ENCODE measurements around the gene DAPP1. TPM values are rescaled to one million over a fixed set of nuclear protein-coding genes. Genes with fewer than 3 reads are reported as not detected.
A peak's percentile ranks its signal among the peaks of the same experiment; 100 is the strongest.

DAPP1 gene
- total RNA-seq, 1 donor from 2014 or later, result not detected

DNA sequence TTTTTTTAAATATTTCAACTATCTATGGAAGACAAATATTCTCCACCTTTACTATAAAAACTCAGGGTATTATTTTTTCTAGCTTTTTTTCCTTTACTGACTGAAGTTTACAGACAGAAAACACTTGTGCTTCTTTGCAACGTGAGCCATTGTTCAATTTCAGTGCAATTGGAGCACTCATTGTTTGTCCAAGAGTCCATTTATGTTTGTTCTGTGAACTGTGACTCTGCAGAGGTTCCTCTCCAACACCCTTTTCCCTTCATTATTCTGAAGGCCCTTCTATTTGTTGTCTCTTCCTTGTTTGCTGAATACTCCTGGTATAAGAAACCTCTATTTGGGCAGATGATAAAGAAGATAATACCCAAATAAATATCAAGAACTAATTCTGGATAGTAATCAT, 37.4 kb downstream of the DAPP1 start:
- DNase-seq (ENCODE audit: low read depth, low spot score), result no peak

DNA sequence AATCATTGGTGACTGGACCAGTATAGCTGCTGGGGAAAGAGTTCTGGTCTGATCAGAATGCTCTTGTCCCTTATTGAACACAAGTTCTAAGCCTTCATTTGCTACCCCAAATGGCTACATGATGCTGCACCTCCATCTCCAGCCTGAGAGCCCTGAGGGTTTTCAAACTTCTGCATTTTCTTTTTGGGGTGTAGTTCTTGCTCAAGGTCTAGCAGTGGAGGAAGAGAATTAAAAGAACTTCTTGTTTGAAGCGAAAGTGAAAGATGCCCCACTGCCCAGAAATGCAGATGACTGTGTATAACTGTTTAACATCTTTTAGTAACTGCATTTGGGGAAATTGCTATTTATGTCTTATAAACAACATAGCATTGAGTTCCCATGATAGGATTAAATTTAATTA, 39.1 kb downstream of the DAPP1 start:
- no peak for DNase-seq (ENCODE audit: low read depth, low spot score)

DNA sequence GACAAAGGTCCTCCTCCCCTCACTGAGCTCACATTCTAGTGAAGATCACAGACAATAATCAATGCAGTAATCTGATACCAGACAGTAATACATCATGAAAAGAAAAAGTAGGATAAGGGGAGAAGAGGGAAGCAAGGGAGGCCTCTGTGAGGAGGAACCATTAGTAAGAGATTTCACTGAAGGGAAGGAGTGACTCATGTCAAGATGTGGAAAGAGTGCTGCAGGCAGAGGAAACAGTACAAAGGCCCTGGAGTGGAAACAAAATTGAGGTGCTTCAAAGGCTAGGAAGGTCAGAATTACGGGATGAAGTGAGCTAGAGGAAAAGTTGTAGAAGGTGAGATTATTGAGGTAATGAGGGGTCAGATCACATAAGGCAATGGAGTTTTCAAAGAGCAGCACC, 39.5 kb downstream of the DAPP1 start:
- no peak for DNase-seq (ENCODE audit: low read depth, low spot score)

DNA sequence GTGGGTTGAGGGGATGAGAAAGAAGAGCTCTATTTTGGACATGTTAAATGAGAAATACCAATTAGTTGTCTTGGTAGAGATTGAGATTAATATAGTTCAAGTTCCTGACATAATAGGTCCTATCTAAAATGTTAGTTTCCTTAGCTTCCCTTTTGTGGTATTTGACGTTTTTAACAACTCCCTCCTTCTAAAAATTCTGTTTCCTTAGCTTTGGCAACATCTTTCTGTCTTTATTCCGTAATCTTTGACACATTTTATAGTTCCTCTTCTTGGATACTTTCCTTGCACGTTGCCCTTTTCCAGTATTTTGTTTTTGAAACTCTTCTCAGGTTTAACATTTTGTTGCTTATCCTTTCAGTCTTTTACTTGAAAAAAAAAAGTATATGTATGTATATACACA, 40.7 kb downstream of the DAPP1 start:
- no peak for DNase-seq (ENCODE audit: low read depth, low spot score)

DNA sequence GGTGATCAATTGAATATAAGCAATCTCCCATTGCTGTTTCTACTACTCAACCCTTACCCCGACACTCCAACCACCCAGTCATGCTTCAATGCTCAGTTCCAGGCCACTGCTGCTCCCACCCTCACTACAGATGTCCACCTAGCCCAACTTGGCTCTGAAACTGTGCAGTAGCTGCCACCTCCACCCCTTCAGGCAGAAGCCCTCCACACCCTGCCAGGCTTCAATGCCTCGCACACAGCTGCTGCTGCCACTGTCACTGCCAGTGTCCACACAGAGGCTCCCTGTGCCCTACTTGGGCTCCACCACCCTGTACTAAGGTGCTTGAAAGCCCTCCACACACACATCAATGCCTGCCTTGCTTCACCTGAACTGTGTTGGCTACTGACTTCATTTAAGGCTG, 43.0 kb downstream of the DAPP1 start:
- no peak for DNase-seq (ENCODE audit: low read depth, low spot score)

DNA sequence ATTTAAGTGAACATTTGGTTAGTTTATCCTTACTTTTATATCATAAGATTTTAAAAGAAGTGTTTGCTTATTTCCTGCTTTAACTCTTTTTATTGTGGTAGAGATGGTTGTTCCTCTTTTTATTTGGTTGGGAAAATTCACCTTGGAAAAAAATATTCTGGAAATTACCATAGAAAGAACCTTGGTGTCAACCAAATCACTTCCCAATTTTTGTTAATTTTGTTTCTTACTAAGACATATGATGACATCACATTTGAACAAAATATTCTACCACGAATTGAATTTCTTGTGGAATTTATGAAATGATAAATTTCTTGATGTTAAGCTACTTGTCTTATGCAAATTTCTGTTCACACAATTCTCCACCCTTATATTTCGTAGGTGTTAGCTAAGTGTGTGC, 43.9 kb downstream of the DAPP1 start:
- no peak for DNase-seq (ENCODE audit: low read depth, low spot score)

DNA sequence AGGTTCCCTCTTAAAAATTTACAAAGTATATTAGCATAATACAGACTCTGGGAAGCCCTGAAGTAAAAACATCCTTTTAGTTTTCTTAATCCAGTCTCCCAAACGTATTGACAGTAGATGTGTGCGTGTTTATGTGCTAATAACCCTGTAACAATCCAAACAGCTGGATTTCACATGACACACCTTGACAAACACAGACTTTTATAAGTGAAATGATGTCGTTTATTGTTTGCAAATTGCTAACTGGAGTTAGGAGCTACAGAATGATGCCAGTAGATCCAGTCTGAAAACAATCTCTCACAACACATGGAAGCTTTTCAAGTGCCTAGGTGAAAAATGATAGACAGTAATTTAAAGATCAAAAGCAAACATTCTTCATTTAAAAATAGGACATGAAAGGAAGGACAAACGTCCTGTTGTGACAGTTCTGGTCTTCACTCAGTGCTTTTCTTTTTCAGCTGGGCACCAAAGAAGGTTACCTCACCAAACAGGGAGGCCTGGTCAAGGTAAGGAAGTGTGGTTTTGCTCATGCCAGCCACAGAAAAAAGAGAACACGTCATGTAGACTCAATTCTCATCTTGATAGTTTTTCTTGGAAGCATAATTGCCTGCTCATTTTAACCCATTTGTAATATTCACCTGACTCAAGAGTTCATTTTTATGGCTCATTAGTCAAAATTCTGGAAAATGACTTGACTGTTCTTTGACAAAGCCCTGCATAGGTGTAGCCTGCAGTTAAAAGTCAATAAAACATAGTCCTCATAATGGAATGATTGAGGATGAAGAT, 44.7 kb downstream of the DAPP1 start:
- DNase-seq (ENCODE audit: low read depth, low spot score), result no peak

DNA sequence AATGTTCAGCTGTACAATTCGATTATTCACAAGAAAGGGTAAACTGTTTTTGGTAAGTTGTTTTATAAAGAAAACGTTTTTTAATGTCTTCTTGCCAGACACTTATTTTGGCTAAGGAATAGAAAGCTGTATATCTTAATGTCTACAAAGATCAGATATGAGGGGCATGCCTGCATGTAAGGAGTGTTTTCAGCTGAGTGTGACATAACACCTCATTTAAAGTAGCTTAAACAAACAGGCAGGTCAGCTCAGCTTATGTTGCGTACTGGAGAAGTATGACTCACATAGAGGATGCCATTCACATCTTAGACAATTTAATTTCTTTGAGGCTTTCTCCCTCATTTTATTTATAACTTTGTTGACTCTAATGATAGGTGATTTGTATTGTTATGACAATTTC, 47.2 kb downstream of the DAPP1 start:
- DNase-seq (ENCODE audit: low read depth, low spot score), result no peak

DNA sequence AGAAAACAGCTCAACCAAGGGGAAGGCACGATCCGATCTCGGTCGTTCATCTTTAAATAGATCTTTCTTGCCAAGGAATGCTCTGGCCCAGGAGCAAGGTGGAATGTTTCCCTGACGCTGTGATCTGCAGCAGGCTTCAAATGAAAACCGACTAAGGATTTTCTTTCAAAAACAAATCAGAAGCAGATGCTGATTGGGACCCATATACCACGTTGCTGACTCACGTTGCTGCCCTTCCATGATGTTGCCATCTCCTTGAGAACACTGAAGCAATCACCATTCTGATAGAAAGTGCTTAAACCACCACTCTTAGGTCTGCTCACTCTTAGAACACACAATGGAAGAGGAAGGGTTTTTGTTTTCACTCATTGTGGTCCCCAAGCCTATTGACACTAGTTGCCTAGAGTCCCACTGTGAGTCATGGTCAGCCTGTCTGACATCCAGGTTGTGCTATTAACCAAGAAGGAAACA, 51.5 kb downstream of the DAPP1 start:
- DNase-seq (ENCODE audit: low read depth, low spot score), result no peak

DNA sequence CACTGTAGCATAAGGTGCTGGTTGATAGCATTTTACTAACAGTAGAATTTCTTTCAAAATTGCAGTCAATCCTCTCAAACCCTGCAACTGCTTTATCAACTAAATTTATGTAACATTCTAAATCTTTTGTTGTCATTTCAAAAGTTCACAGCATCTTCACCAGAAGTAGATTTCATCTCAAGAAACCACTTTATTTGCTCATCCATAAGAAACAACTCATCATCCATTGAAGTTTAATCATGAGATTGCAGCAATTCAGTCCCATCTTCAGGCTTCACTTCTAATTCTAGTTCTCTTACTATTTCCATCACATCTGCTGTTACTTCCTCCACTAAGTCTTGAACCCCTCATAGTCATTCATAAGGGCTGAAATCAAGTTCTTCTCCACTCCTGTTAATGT, 55.9 kb downstream of the DAPP1 start:
- DNase-seq (ENCODE audit: low read depth, low spot score), result no peak

DNA sequence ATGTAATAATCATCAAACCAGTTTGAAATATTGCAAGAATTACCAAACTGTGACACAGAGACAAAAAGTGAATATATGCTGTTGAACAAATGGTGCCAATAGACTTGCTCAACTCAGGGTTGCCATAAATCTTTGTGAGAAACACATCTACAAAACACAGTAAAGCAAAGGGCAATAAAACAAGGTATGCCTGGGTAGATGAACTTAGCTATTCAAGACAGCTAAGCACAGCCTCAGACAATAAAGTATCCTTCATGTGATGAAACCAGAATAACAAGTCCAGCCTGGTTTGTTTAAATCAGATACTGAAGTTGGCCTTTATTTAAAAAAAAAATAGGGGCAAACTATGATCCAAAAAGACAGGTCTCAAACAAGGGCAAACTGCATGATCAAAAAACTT, 58.4 kb downstream of the DAPP1 start:
- no peak for DNase-seq (ENCODE audit: low read depth, low spot score)

DNA sequence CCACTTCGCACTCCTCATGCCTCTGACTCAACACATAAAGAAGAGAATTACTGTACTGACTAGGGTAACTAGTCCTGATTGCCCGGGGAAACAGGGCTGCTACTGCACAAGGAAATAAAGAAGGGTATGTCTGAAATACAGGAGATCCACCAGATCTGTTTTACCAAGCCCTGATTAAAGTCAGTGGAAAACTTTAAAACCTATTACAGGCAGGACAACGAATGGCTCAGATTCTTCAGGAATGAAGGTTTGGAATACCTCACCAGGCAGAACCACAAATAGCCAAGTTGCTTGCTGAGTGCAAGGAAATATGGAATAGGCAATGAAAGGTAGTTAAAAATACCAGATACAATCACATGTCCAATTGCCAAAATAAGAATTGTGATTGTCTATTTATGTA, 60.3 kb downstream of the DAPP1 start:
- no peak for DNase-seq (ENCODE audit: low read depth, low spot score)

DNA sequence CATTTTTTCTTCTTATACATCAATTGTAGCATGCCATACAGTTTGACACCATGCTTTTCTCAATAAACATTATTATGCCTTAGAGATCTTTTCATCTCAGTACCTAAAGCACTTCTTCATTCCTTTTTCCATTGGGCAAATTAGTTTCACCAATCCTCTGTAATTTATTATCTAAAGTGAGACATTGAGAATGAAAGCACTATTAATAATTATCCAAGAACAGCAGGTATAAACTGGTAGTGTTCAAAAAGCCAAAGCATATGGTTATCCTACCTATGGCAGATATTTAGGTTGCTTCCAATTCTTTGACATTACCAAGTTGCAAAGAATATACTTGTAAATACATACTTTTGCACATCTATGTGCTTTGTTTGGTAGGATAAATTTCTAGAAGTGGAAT, 62.0 kb downstream of the DAPP1 start:
- DNase-seq (ENCODE audit: low read depth, low spot score), result no peak

DNA sequence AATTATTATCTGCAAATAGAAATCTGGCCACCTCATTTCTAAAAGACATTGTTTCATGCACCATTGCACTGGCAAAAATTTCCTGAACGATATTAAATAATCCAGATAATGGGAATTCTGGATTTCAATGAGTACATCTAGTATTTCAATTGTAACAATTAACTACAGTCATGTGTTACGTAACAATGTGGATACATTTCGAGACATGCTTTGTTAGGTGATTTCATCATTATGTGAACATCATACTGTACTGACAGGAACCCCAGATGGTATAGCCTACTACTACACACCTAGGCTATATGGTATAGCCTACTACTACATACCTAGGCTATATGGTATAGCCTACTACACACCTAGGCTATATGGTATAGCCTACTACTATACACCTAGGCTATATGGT, 62.8 kb downstream of the DAPP1 start:
- no peak for DNase-seq (ENCODE audit: low read depth, low spot score)

DNA sequence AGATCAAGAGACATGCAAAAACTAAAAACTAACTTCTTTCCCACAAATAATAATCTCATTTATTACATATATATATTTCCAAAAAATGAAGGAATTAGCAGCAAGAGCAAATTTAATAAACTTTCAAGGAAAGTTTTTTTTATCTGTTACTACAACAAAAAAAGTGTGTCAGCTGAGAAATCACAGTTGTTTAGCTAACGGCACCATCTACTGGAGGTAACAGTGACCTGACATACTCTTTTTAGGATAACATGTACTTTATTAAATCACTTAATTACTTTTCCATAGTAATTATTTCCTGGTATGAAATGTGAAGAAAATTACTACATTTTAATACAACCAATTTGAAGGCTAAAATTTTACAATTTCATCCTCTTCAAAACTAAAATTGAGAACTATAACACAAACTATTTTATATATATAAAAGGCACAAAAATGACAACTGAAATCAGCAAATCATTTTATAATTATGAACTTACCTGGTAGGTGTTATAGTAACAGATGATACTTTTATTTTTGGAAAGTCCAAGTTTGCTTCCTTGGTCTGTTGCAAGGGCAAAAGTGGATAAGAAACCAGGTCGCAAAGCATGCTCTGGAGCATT, 68.5 kb downstream of the DAPP1 start:
- no peak for DNase-seq (ENCODE audit: low read depth, low spot score)

DNA sequence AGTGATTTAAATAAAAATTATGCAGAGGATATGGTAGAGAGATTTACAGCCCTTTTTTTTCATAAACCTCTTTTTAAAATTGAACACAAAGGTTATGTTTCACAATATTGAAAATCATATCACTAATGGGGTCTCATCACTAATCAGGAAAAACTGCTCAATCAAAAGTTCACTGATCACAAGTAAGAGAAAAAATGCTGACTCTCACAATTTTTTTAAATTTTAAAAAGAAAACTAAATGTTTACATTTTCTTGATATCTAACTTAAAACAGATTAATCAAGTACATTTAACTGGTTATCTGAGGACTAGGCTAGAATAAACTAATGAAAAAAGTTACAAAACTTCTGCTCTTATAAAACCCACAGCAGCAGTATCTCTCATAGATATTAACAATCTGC, 69.1 kb downstream of the DAPP1 start:
- no peak for DNase-seq (ENCODE audit: low read depth, low spot score)

DNA sequence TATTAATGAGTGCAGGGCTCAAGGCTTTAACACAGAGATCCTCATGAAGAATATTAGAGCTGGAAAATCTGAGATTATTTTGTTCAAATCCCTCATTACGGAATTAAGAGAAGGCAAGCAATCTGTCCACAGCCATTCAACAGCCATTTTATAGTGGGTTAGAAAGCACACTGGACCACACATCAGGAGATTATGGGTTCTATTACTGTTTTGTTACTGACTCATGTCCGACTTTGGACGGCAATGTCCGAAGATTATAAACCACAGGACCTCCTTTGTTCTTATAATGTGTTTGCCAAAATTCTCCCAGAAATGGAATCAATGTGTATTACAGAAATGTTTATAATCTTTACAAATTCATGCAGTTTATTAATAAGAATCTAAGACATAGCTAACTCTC, 69.5 kb downstream of the DAPP1 start:
- no peak for DNase-seq (ENCODE audit: low read depth, low spot score)

DNA sequence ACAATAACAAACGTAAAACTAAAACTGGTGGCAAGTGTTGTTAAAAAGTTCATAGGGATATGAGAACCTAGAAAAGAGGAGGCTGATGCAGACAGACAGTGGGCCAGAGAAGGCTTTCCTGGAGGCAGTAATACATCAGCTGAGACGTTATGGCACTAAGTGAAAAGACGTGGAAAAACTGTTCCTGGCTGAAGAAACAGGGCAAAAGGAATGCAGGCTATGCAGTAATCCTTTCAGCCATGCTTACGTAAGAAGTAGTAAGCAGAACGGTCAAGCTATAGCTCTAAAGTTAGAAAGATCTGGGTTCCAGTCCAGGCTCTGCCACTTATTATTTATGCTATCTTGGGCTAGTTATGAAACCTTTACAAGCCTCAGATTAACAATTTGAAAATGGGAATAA, 71.2 kb downstream of the DAPP1 start:
- no peak for DNase-seq (ENCODE audit: low read depth, low spot score)

DNA sequence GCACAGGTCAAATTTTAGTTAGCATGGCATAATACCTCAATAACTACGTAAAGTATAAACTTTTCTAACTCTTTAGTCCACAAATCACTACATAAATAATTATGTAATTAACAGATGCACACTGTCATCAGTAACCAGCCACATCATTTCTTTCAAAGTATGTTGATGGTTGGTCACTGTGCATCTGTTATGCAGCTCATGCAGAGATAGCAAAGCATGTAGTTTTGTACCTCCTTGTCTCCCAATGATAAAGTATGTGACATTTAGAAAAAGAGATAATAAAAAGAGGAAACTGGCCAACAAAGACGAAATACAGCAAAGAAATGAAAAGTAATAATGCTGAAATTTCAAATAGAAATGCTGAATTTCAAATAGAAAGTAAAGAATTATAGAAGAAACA, 74.7 kb downstream of the DAPP1 start:
- no peak for DNase-seq (ENCODE audit: low read depth, low spot score)

DNA sequence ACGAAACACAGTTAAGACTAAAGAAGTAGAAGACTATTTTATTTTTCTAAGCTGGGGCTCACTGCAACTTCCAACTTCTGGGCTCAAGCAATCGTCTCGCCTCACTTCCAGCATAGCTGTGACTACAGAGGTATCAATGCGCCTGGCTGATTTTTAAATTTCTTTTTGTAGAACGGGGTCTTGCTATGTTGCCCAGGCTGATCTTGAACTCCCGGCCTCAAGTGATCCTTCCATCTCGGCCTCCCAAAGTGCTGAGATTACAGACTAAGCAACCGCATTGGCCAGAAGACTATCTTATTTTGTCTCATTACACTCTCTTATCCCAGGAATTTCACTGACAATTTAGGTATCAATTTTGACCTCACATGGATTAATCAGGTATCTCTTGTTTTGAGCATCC, 76.4 kb downstream of the DAPP1 start:
- no peak for DNase-seq (ENCODE audit: low read depth, low spot score)

DNA sequence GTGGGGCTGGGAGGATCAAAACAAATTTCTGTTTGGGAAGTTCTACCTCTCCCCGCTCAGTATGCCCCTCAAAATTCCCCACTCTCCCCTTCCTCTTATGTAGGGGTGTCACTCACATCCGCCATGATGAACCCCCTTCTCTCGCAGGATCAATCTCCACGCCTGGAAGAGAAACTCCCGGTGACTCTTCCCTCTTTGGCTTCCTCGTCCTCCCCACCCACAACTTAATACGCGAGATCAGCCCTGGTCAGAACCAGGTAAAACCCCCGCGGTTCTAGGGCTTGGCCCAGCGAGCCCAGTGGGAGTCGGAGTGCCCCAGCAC, 77.2 kb downstream of the DAPP1 start:
- DNase-seq (ENCODE audit: low read depth, low spot score), result no peak

DNA sequence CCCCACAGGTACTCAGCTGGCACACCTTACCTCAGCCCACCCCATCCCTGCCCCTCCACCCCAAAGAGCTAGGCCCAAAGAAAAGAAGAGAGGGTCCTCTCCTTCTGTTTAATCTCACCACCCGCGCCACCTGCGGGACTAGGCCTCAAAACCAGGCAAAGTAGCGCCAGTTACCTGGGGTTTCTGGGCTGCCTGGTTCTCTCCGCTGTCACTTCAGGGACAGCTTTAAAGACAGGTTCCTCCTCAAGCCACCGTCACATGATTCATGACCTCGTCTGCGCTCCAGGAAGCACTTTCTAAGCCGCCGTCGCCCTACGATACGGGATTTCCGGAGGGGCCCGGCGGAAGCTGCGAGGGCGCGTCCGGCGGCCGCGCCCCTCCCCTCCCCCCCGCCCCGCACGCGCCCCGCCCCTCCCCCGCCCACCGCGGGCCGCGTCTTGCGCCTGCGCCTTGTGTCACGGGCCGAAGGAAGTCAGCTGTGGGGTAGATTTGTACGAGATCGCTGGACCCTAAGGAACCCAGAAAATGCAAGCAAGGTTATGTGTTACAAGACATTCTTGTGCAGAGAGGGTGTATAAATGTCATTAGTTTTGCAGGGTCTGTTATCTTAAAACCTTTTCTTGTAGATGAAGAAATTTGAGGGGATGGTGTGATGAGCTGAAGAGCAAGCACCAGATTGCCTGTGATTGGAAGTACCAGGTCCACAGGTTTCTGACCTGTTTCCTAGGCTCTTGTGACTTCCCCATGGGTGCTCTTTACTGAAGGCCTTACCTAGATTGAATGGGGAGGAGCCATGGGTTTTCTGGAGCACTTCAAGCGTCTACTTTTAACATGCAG, 77.8 kb downstream of the DAPP1 start, which contains the start of gene LAMTOR3:
Gene LAMTOR3, minus strand, starts transcription at position 267 of the 837 bp plus-strand sequence. CDS start 464 bp downstream, outside the sequence.
- peak; percentile 58 for DNase-seq (ENCODE audit: low read depth, low spot score)
